PFSK-1 (cell line): Measurements from ENCODE around the gene XIST.

Experiments used
- FOXP2 ChIP-seq: optimal IDR thresholded peaks from 2 replicates; pipeline ENCODE3; 2011; ENCODE audit warnings: borderline replicate concordance, control low read depth, inconsistent platforms; ENCODE audit not compliant: insufficient read depth; ENCODE audit errors: extremely low read length, extremely low read depth
- POLR2AphosphoS5 ChIP-seq: IDR thresholded peaks from 2 replicates; pipeline ENCODE4 v1.6.1; 2012; ENCODE audit warnings: low read depth, mild to moderate bottlenecking, control low read depth, low read length, moderate library complexity
- SIN3A ChIP-seq: IDR thresholded peaks from 2 replicates; pipeline ENCODE4 v1.6.1; 2012; ENCODE audit warnings: mild to moderate bottlenecking, low read length, moderate library complexity, borderline replicate concordance; ENCODE audit not compliant: insufficient read depth
- TAF1 ChIP-seq: IDR thresholded peaks from 2 replicates; pipeline ENCODE4 v1.6.1; 2012; ENCODE audit warnings: low read length, control low read depth, borderline replicate concordance; ENCODE audit not compliant: insufficient read depth
- TF ChIP-seq, protein P1 (sequence below), 2 experiments: IDR thresholded peaks; 2 replicates each; pipeline versions ENCODE4 v1.6.1 to v1.8.0; 2011 to 2012; ENCODE audit warnings: low read depth in 2 of 2, low read length in 2 of 2, control low read depth in 1 of 2, inconsistent platforms in 1 of 2, mild to moderate bottlenecking in 1 of 2, moderate library complexity in 1 of 2; ENCODE audit not compliant: insufficient read depth in 1 of 2

The XIST gene

DNA sequence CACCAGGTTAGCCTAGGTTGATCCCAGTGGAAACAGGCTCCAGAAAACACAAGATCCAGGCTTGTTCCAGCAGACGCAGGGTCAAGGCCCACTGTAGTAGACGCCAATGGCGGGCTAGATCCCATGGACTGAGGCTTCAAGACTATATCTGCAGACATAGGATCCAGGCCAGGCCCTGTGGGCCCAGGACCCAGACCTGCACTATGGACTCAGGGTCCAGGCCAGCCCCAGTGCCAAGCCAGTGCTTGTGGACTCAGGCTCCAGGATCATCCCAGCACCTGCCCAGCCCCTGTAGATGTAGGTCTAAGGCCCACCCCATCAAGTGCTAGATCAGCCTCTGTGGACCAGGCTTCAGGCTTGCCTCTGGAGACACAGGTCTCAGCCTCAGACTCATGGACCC is 11.3 kb upstream of the XIST start:
- no peak for TF ChIP-seq FOXP2
- TF ChIP-seq TAF1, result no peak
- TF ChIP-seq, protein P1, sequence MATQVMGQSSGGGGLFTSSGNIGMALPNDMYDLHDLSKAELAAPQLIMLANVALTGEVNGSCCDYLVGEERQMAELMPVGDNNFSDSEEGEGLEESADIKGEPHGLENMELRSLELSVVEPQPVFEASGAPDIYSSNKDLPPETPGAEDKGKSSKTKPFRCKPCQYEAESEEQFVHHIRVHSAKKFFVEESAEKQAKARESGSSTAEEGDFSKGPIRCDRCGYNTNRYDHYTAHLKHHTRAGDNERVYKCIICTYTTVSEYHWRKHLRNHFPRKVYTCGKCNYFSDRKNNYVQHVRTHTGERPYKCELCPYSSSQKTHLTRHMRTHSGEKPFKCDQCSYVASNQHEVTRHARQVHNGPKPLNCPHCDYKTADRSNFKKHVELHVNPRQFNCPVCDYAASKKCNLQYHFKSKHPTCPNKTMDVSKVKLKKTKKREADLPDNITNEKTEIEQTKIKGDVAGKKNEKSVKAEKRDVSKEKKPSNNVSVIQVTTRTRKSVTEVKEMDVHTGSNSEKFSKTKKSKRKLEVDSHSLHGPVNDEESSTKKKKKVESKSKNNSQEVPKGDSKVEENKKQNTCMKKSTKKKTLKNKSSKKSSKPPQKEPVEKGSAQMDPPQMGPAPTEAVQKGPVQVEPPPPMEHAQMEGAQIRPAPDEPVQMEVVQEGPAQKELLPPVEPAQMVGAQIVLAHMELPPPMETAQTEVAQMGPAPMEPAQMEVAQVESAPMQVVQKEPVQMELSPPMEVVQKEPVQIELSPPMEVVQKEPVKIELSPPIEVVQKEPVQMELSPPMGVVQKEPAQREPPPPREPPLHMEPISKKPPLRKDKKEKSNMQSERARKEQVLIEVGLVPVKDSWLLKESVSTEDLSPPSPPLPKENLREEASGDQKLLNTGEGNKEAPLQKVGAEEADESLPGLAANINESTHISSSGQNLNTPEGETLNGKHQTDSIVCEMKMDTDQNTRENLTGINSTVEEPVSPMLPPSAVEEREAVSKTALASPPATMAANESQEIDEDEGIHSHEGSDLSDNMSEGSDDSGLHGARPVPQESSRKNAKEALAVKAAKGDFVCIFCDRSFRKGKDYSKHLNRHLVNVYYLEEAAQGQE (IDR thresholded peaks at IDR 0.05; ENCODE audit: insufficient read depth in 1 of 2, low read depth in 2 of 2, low read length in 2 of 2), result no peak
- no peak for TF ChIP-seq SIN3A
- TF ChIP-seq POLR2AphosphoS5, result no peak

DNA sequence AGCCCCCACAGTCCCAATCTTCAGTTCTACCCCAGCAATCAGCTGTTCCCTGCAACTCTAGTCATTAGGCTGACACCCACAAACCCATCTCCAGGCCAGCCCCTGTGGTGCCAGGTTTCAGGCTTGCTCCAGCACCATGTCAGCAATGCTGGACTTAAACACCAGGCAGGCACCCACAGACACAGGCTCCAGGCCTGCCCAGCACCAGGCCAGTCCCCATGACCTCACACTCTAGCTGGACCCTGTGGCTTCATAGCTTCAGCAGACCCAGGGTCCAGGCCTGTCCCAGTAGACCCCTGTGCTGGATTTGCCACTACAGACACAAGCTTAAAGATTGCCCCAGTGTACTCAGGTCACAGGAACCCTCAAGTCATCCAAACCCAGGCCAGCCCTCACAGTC is 10.8 kb upstream of the XIST start:
- TF ChIP-seq TAF1 (no peak), SIN3A (no peak), POLR2AphosphoS5 (no peak), FOXP2 (no peak)
- TF ChIP-seq, protein P1 (IDR thresholded peaks at IDR 0.05; ENCODE audit: insufficient read depth in 1 of 2, low read depth in 2 of 2, low read length in 2 of 2), result no peak

DNA sequence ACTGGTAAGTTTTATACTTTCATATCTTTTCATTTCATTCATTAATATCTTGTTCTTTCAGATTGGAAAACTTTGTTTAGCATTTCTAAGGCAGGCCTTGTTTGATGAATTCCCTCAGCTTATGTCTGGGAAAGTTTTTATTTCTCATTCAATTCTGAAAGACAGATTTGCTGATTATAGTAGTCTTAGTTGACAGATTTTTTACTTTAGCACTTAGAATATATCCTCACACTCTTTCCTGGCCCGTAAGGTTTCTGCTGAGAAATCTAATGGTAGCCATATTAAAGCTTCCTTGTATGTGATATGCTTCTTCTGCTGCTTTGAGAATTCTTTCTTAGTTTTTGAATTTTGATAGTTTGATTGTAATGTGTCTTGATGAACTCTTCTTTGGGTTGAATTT is 7.1 kb upstream of the XIST start:
- no peak for TF ChIP-seq SIN3A
- TF ChIP-seq, protein P1 (IDR thresholded peaks at IDR 0.05; ENCODE audit: insufficient read depth in 1 of 2, low read depth in 2 of 2, low read length in 2 of 2), result no peak
- TF ChIP-seq FOXP2, result no peak
- no peak for TF ChIP-seq POLR2AphosphoS5
- no peak for TF ChIP-seq TAF1

DNA sequence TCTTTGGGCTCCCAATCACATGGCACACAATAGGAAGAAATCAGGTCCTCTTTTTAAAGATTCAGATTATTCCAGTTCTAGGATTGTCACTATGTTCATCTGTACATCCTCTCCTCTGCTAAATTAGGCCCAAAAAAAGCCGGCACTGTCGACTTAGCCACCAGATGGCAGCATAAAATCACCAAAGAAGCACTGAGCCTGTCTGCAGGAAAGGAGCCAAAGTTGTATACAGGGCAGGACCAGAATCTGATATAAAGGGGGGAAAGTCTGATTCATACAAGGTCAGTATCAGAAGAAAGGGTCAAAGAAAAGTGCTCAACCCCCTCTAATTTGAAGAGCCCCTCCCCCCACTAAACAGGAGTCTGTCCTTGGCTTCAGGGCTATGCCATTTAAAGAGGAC is 3.0 kb upstream of the XIST start:
- TF ChIP-seq POLR2AphosphoS5 (no peak), TAF1 (no peak), SIN3A (no peak), FOXP2 (no peak)
- TF ChIP-seq, protein P1 (IDR thresholded peaks at IDR 0.05; ENCODE audit: insufficient read depth in 1 of 2, low read depth in 2 of 2, low read length in 2 of 2), result no peak

DNA sequence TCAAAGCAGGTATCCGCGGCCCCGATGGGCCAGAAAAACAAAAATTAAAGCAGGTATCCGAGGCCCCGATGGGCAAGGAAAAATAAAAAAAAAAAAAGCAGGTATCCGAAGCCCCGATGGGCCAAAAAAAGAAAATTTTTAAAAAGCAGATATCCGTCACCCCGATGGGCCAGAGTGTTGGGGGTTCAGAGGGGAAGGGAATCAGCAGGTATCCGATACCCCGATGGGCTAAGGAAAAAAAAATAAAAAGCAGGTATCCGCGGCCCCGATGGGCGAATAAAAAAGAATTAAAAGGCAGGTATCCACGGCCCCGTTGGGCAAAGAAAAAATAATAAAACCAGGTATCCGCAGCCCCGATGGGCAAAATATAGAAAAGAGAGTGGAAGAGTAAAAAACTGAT is 492 bp downstream of the XIST start:
- TF ChIP-seq TAF1, result no peak
- no peak for TF ChIP-seq POLR2AphosphoS5
- no peak for TF ChIP-seq SIN3A
- no peak for TF ChIP-seq FOXP2
- TF ChIP-seq, protein P1 (IDR thresholded peaks at IDR 0.05; ENCODE audit: insufficient read depth in 1 of 2, low read depth in 2 of 2, low read length in 2 of 2), result no peak
